ENCODE measurements around the gene MS4A7. TPM values are rescaled to one million over a fixed set of nuclear protein-coding genes. Genes with fewer than 3 reads are reported as not detected.

The MS4A7 gene
- total and polyA plus RNA-seq, 2 donors (not counting 1 experiment from before 2014, with no cell fraction given): not detected

- H4K20me1 ChIP-seq (ENCODE audit: control insufficient read depth, extremely low read depth, insufficient read depth, low read length): no peaks in the 10 kb centered on the region
- no peak overlapping the region for H2AFZ ChIP-seq (ENCODE audit: low read length)
- TF ChIP-seq CTCF (conservative IDR thresholded peaks at IDR 0.05 in 1 of 2, IDR thresholded peaks at IDR 0.05 in 1 of 2; ENCODE audit: low read depth in 1 of 2, low read length in 2 of 2) (no peak), EZH2 (IDR thresholded peaks at IDR 0.05; ENCODE audit: low read length, missing control alignments) (no peak)
- H3K9me3 ChIP-seq (ENCODE audit: control insufficient read depth, insufficient read depth, low read depth, low read length): no peaks in the 10 kb centered on the region
- H3K9ac ChIP-seq (ENCODE audit: insufficient read depth, low read length): no peak overlapping the region
- H3K4me2 ChIP-seq (ENCODE audit: extremely low read depth, insufficient read depth, low read length): no peak overlapping the region
- H3K4me3 ChIP-seq (replicated peaks in 1 of 4; ENCODE audit: control extremely low read depth in 1 of 4, insufficient read depth in 1 of 4, low read depth in 3 of 4, low read length in 4 of 4): no peak overlapping the region
- no peaks in the 10 kb centered on the region for H3K27me3 ChIP-seq (ENCODE audit: control insufficient read depth, insufficient read depth, low read length)
- no peak for DNase-seq (ENCODE audit: low read depth in 2 of 2)
- H3K27ac ChIP-seq (ENCODE audit: insufficient read depth, low read length): no peak overlapping the region
- H3K4me1 ChIP-seq (ENCODE audit: control insufficient read depth, extremely low read depth, insufficient read depth, low read length): no peaks in the 10 kb centered on the region
- H3K79me2 ChIP-seq (ENCODE audit: control insufficient read depth, insufficient read depth, low read length): no peaks in the 10 kb centered on the region
- H3K36me3 ChIP-seq (ENCODE audit: control insufficient read depth, insufficient read depth, low read length): no peaks in the 10 kb centered on the region
These were observed 11.1 kb downstream of the MS4A7 start for GRCh38 chr11:60389279-60389910.

- no peak overlapping the region for H3K9ac ChIP-seq (ENCODE audit: insufficient read depth, low read length)
- TF ChIP-seq EZH2 (IDR thresholded peaks at IDR 0.05; ENCODE audit: low read length, missing control alignments) (no peak), CTCF (conservative IDR thresholded peaks at IDR 0.05 in 1 of 2, IDR thresholded peaks at IDR 0.05 in 1 of 2; ENCODE audit: low read depth in 1 of 2, low read length in 2 of 2) (no peak)
- no peak overlapping the region for H3K27ac ChIP-seq (ENCODE audit: insufficient read depth, low read length)
- H3K4me3 ChIP-seq (replicated peaks in 1 of 4; ENCODE audit: control extremely low read depth in 1 of 4, insufficient read depth in 1 of 4, low read depth in 3 of 4, low read length in 4 of 4): no peak overlapping the region
- no peaks in the 10 kb centered on the region for H3K4me1 ChIP-seq (ENCODE audit: control insufficient read depth, extremely low read depth, insufficient read depth, low read length)
- H3K4me2 ChIP-seq (ENCODE audit: extremely low read depth, insufficient read depth, low read length): no peak overlapping the region
- no peak overlapping the region for H2AFZ ChIP-seq (ENCODE audit: low read length)
- H3K9me3 ChIP-seq (ENCODE audit: control insufficient read depth, insufficient read depth, low read depth, low read length): no peaks in the 10 kb centered on the region
- H3K36me3 ChIP-seq (ENCODE audit: control insufficient read depth, insufficient read depth, low read length): no peaks in the 10 kb centered on the region
- H4K20me1 ChIP-seq (ENCODE audit: control insufficient read depth, extremely low read depth, insufficient read depth, low read length): no peaks in the 10 kb centered on the region
- no peak for DNase-seq (ENCODE audit: low read depth in 2 of 2)
- H3K27me3 ChIP-seq (ENCODE audit: control insufficient read depth, insufficient read depth, low read length): no peaks in the 10 kb centered on the region
- H3K79me2 ChIP-seq (ENCODE audit: control insufficient read depth, insufficient read depth, low read length): no peaks in the 10 kb centered on the region
These were observed 12.1 kb downstream of the MS4A7 start for GRCh38 chr11:60390419-60390818.

- H3K4me3 ChIP-seq (replicated peaks in 1 of 4; ENCODE audit: control extremely low read depth in 1 of 4, insufficient read depth in 1 of 4, low read depth in 3 of 4, low read length in 4 of 4): no peak overlapping the region
- H4K20me1 ChIP-seq (ENCODE audit: control insufficient read depth, extremely low read depth, insufficient read depth, low read length): no peaks in the 10 kb centered on the region
- H2AFZ ChIP-seq (ENCODE audit: low read length): no peak overlapping the region
- no peaks in the 10 kb centered on the region for H3K9me3 ChIP-seq (ENCODE audit: control insufficient read depth, insufficient read depth, low read depth, low read length)
- no peak for DNase-seq (ENCODE audit: low read depth in 2 of 2)
- H3K9ac ChIP-seq (ENCODE audit: insufficient read depth, low read length): no peak overlapping the region
- H3K79me2 ChIP-seq (ENCODE audit: control insufficient read depth, insufficient read depth, low read length): no peaks in the 10 kb centered on the region
- TF ChIP-seq CTCF (conservative IDR thresholded peaks at IDR 0.05 in 1 of 2, IDR thresholded peaks at IDR 0.05 in 1 of 2; ENCODE audit: low read depth in 1 of 2, low read length in 2 of 2) (no peak), EZH2 (IDR thresholded peaks at IDR 0.05; ENCODE audit: low read length, missing control alignments) (no peak)
- H3K27ac ChIP-seq (ENCODE audit: insufficient read depth, low read length): no peak overlapping the region
- H3K4me1 ChIP-seq (ENCODE audit: control insufficient read depth, extremely low read depth, insufficient read depth, low read length): no peaks in the 10 kb centered on the region
- no peaks in the 10 kb centered on the region for H3K36me3 ChIP-seq (ENCODE audit: control insufficient read depth, insufficient read depth, low read length)
- no peaks in the 10 kb centered on the region for H3K27me3 ChIP-seq (ENCODE audit: control insufficient read depth, insufficient read depth, low read length)
- H3K4me2 ChIP-seq (ENCODE audit: extremely low read depth, insufficient read depth, low read length): no peak overlapping the region
These were observed 14.0 kb downstream of the MS4A7 start for GRCh38 chr11:60392361-60392760.
